GM18511 (cell line): ENCODE measurements around the gene MRRF.
"Not testable (repeated sequence)": the region's sequence is repeated elsewhere in the genome, so short reads cannot be mapped to it uniquely, and the experiment has no call there.

Experiments
- ATAC-seq: cut with Tn5 transposase; IDR thresholded peaks from one replicate; pipeline ENCODE4 v1.9.1; 2021; ENCODE audit warnings: mild to moderate bottlenecking, moderate library complexity; ENCODE audit not compliant: unreplicated experiment

The MRRF gene

GRCh38 chr9:122268041-122268814, 3.5 kb downstream of the MRRF start:
- ATAC-seq: no peak

GRCh38 chr9:122274055-122274454, 9.4 kb downstream of the MRRF start:
- ATAC-seq: no peak

GRCh38 chr9:122276096-122276495, 11.4 kb downstream of the MRRF start:
- ATAC-seq: no peak

DNA sequence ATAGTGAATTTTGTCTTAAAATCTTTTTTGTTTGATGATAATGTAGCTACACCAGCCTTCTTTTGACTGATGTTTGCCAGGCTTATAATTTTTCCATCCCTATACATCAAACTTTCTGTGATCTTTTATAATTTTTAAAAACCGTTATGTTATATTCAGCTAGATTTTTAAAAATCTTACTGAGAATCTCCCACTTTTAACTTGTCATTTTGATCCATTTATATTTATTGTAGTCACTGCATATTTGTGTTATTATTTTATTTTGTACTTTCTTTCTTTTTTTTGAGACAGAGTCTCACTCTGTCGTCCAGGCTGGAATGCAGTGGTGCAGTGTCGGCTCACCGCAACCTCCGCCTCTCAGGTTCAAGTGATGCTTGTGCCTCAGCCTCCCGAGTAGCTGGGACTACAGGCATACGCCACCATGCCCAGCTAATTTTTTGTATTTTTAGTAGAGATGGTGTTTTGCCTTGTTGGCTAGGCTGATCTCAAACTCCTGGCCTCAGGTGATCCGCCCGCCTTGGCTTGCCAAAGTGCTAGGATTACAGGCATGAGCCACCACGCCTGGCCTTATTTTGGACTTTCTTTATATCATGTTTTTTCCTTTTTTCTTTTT, 12.7 kb downstream of the MRRF start:
- ATAC-seq: no peak

DNA sequence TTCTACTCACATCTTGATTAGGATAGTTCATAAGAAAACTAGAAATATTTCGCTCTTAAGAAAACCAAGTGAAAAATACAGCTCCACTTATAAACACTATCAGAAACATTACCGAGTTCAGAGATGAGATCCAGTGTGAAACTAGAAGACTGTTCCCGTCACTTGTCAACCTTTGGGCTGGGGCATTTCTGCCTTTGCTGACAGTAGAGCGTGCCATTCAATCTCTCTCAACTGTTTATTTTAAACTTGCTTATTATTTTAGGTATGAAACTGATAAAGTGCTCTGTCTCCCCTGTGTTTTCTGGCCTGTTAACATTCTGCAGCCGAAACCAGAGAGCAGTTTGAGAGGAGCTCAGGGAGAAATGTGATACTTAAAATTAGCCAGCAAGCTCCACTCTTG, 16.7 kb downstream of the MRRF start:
- ATAC-seq: no peak

DNA sequence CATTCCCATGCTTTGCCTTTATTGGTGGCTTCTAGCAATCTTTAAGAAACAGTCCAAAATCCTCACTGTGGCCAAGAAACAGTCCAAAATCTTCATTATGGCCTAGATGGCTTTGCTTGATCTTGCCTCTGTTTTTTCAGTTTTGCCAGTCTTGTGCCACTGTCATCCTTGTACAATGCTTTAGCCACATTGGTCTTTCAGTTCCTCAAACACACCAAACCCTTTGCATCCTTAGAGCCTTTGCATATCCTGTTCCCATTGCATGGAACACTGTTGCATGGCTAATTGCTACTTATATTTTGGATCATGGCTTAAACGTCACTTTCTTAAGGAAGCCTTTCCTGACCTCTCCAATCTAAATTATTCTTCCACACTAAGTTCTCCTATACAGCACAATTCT, 22.1 kb downstream of the MRRF start:
- no peak for ATAC-seq

GRCh38 chr9:122287214-122287720, 22.6 kb downstream of the MRRF start:
- ATAC-seq: no peak

- no peak for ATAC-seq
Measured at GRCh38 chr9:122291458-122291857, 26.8 kb downstream of the MRRF start.

DNA sequence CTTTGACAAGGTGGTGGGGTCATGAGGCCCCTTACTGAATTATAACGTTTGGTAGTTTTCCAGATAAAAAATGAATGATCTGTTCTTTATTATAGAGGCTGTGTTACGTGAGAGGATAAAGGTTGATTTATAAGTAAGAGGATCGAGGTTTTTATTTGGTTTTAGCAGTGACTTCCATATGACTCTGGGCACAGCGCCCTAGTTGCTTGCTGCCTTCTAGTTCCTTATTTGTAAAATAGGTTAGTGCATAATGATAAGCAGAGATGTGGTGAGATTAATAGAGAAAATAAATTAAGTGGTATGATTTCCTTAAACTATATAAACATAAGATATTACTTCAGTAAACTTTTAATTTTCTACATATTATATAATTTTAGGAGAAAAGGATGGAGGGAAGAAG, 29.8 kb downstream of the MRRF start:
- ATAC-seq: no peak

GRCh38 chr9:122297512-122297911, 32.8 kb downstream of the MRRF start:
- ATAC-seq: no peak

GRCh38 chr9:122302237-122303093, 37.8 kb downstream of the MRRF start:
- ATAC-seq: no peak

- no peak for ATAC-seq
Measured at GRCh38 chr9:122307061-122307460, 42.4 kb downstream of the MRRF start.

- ATAC-seq: no peak
Measured at GRCh38 chr9:122307925-122308324, 43.2 kb downstream of the MRRF start.

GRCh38 chr9:122309861-122310260, 45.2 kb downstream of the MRRF start:
- ATAC-seq: no peak

- no peak for ATAC-seq
Measured at GRCh38 chr9:122314165-122314564, 49.5 kb downstream of the MRRF start.

DNA sequence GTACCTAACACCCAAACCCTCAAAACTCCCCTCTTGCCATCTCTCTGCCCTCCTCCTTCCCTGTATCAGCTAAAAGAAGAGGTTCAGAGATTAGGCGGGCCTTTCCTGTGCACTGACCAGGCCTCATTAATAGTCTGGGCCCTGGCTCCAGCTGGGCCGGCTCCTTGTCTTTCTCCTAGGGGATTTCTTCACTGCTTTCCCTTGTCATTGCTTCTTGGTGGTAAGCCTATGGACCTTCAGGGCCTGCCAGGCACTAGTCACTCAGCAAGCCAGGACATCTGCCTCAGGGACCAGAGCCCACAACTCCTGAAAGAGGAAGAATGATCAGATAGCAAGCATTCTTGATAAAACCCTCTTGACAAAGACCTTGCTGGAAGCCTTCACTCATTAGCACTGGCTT, 50.9 kb downstream of the MRRF start:
- no peak for ATAC-seq

DNA sequence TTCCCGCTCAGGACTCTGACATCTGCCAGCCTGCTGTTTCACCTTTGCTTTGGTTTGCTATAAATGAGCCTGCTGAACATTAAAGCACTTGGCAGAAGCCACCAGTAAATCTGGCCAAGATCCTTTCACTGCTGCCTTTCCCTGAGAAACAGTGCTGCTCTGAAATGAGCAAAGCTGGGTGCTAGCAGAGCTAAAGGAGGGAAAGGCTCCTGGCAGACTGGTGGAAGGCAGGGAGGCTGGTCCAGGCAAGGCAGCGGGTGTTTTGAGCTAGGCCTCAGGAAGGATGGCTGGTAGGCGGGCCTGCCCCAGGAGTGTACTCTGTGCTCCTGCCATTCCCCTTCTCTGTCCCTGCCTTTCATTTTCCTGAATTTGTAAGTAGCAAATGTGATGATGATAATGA, 53.6 kb downstream of the MRRF start:
- no peak for ATAC-seq

DNA sequence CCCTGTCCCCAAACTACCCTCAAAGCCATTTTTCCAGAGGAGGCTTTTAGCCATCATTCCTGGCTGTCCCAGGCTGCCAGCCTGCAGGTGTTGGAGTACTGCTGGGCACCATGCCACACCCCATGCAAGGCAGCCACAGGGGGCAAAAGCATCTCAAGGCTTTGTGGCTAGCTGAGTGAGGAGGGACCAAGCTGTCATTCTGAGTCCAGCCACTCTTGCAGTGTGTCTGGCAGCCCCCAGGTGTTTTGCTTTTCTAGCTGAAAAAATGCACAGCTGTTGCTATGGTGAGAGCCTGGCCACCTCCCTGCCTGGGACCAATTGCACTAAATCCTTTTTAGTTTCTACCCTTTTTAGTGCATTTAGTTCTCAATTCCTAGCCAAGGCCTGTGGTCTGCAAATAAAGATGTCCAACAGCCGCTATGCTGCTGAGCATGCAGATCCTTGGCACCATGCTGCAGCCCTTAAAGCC, 55.8 kb downstream of the MRRF start:
- ATAC-seq: no peak

DNA sequence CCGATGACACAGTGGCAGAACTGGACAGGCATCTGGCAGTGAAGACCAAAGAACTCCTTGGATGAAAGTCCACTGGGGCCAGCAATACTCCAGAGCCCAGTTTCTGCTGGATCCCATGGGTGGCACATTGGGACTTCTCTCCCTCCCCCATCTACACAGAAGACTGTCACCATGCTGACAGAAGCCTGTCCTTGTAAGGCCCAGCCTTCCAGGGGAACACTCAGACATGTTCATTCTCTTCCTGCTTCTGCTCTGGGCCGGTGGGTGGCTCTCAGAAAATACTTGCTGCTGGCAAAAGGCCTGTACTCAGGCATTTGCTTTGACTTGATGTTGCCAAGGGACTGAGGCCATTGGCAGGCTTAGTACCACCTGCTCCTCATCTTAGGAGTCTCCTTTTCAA, 57.9 kb downstream of the MRRF start:
- ATAC-seq: no peak

GRCh38 chr9:122324665-122325064, 60.0 kb downstream of the MRRF start:
- ATAC-seq: not testable (repeated sequence)

- no peak for ATAC-seq
Measured at GRCh38 chr9:122325124-122325523, 60.4 kb downstream of the MRRF start.
